HFFc6 (cell line): ENCODE data around the gene DLGAP4. TPM values are rescaled to one million over a fixed set of nuclear protein-coding genes. Genes with fewer than 3 reads are reported as not detected.

Experiments
- DNase-seq: peaks from one replicate; pipeline ENCODE4 v3.0.0-alpha.2; 2018
- H3K27ac Mint-ChIP-seq: 2 replicates; pipeline ENCODE4 v1.8.0; 2020; ENCODE audit warnings: mild to moderate bottlenecking, mixed read lengths
- H3K27me3 Mint-ChIP-seq: 2 replicates; pipeline ENCODE4 v1.8.0; 2021; ENCODE audit warnings: mild to moderate bottlenecking, moderate library complexity, mixed read lengths; ENCODE audit not compliant: insufficient read depth
- H3K36me3 Mint-ChIP-seq: 2 replicates; pipeline ENCODE4 v1.8.0; 2021; ENCODE audit warnings: low read depth, mixed read lengths
- H3K4me1 Mint-ChIP-seq: 2 replicates; pipeline ENCODE4 v1.8.0; 2020; ENCODE audit warnings: low read depth, mixed read lengths
- H3K4me3 Mint-ChIP-seq: 2 replicates; pipeline ENCODE4 v1.8.0; 2020; ENCODE audit warnings: mild to moderate bottlenecking, moderate library complexity, mixed read lengths
- H3K9me3 Mint-ChIP-seq: 2 replicates; pipeline ENCODE4 v1.8.0; 2020; ENCODE audit warnings: mild to moderate bottlenecking, mixed read lengths
- CTCF ChIP-seq: fragments of 200-600 bp; sonication (generic); IDR thresholded peaks from 2 replicates; pipeline ENCODE4 v1.5.0; 2021; ENCODE audit warnings: antibody characterized with exemption, mild to moderate bottlenecking
- total RNA-seq, 6 experiments: library from RNA; stranded (reverse); fragmentation: NEBNext Ultra II Directional; extraction: Animal tissue kit (Norgen Biotek cat#: 25700); gene quantifications; 2 replicates in 1 of 6; 3 replicates in 5 of 6; pipeline ENCODE4 v1.2.3, GENCODE V29; 2021

The DLGAP4 gene
- total RNA-seq, 6 experiments from 2014 or later: 118 to 150 (median 140) TPM

DNA sequence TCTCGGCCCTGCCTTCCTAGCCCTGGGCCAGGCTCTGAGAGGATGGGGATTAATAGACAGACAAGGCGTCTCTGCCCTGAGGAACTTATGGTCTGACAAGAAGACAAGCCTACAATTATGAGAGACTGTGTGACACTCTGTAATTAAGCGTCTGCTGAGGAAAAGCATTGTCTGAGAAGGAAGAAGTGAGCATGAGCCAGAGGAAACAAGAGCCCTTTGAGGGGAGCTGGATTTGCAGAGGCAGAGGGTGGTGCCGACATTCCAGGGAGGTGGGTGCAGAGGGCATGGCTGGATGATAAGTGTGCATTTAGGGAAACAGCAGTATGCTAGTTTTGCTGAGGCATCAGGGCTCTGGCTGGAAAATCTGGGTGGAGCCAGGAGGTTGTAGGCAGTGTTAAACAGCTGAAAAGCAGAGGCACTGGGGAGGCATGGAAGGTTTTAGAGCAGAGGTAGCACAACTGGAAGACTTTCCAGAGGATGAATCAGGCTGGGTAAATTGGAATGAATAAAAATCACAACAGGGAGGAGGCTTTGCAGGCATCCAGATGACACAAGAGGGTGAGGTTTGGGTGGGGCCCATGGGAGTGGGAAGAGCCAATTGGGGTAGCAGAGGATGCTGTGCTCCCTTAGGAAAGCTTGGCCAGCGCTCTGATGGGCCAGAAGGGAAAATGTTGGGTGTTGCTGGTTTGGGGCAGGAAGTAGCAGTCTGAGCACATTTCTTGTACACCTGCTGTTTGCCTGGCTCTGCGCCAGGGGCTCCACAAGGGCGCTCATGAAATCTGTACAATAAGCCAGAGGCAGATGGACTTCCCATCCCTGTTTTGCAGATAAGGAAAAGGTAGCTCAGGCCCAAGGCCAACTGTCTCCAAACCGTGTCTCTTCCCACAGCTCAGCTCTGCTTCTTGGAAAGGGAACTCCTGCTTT lies 161.2 kb downstream of the DLGAP4 start:
- Mint-ChIP-seq H3K36me3 (peaks cover 10% of the 10 kb centered on the region), H3K9me3 (no peaks in the 10 kb centered on the region), H3K4me3 (peak overlapping the region; percentile 96), H3K27ac (peak overlapping the region; percentile 95), H3K27me3 (no peaks in the 10 kb centered on the region; the same call in none of the 2 replicates), H3K4me1 (peaks cover 85% of the 10 kb centered on the region)
- DNase-seq: peak; percentile 63
- TF ChIP-seq CTCF: no peak

GRCh38 chr20:36468149-36469000 lies 162.2 kb downstream of the DLGAP4 start:
- H3K4me3 Mint-ChIP-seq: no peak overlapping the region
- H3K27me3 Mint-ChIP-seq: no peaks in the 10 kb centered on the region; the same call in none of the 2 replicates
- H3K9me3 Mint-ChIP-seq: no peaks in the 10 kb centered on the region
- peaks cover 90% of the 10 kb centered on the region for H3K4me1 Mint-ChIP-seq
- DNase-seq: no peak
- H3K36me3 Mint-ChIP-seq: peaks cover 10% of the 10 kb centered on the region
- peak overlapping the region; percentile 95 for H3K27ac Mint-ChIP-seq
- no peak for TF ChIP-seq CTCF

DNA sequence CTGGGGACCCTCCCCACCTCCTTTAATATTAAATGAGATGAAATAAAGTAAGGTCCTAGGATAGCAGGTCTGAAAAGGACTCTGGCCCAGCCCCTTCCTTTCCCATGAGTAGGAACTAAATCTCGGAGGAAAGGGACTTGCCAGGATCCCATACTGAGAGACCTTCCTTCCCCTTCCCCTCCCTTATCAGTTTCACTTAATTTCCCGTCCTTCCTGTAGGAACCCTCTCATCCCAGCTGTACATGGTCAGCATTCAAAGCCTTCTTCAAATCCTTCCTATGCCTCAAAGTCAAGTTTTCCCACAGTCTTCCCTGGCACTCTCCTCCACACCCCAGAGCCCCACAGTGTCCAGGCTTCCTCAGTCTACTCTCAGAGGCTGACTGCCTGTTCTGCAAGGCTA lies 163.8 kb downstream of the DLGAP4 start:
- H3K4me1 Mint-ChIP-seq: peaks cover 94% of the 10 kb centered on the region
- no peaks in the 10 kb centered on the region; the same call in none of the 2 replicates for H3K27me3 Mint-ChIP-seq
- no peak for DNase-seq
- TF ChIP-seq CTCF: no peak
- H3K27ac Mint-ChIP-seq: 0 out of 2 replicates have a peak overlapping the region, but pooled peaks have one; percentile 8
- peaks cover 10% of the 10 kb centered on the region for H3K36me3 Mint-ChIP-seq
- H3K4me3 Mint-ChIP-seq: no peak overlapping the region
- no peaks in the 10 kb centered on the region for H3K9me3 Mint-ChIP-seq

- peaks cover 87% of the 10 kb centered on the region for H3K4me1 Mint-ChIP-seq
- DNase-seq: no peak
- peak overlapping the region; percentile 89 for H3K27ac Mint-ChIP-seq
- H3K27me3 Mint-ChIP-seq: no peaks in the 10 kb centered on the region; the same call in none of the 2 replicates
- peaks cover 10% of the 10 kb centered on the region for H3K36me3 Mint-ChIP-seq
- H3K9me3 Mint-ChIP-seq: no peaks in the 10 kb centered on the region
- H3K4me3 Mint-ChIP-seq: peak overlapping the region; percentile 77
- no peak for TF ChIP-seq CTCF
These were observed 165.9 kb downstream of the DLGAP4 start for GRCh38 chr20:36471885-36472636.

GRCh38 chr20:36472637-36473090 lies 166.5 kb downstream of the DLGAP4 start:
- no peaks in the 10 kb centered on the region for H3K9me3 Mint-ChIP-seq
- H3K4me3 Mint-ChIP-seq: peak overlapping the region; percentile 77
- H3K36me3 Mint-ChIP-seq: peaks cover 4% of the 10 kb centered on the region
- no peak for TF ChIP-seq CTCF
- DNase-seq: no peak
- H3K27ac Mint-ChIP-seq: peak overlapping the region; percentile 89
- H3K4me1 Mint-ChIP-seq: peaks cover 85% of the 10 kb centered on the region
- no peaks in the 10 kb centered on the region; the same call in 1 of the 2 replicates for H3K27me3 Mint-ChIP-seq
